A172 (cell line): ENCODE data around the gene ZNF366. TPM values are rescaled to one million over a fixed set of nuclear protein-coding genes. Genes with fewer than 3 reads are reported as not detected.

Source experiments
- DNase-seq: peaks from one replicate; pipeline ENCODE4 v3.0.0-alpha.2; 2015; ENCODE audit warnings: low spot score
- total RNA-seq: library from RNA; depleted of rRNA; stranded (reverse); fragments of >200 nt; shearing (Covaris generic); gene quantifications from 2 replicates; pipeline ENCODE4 v1.2.3, GENCODE V29; 2014; rRNA removed

ZNF366 gene, protein sequence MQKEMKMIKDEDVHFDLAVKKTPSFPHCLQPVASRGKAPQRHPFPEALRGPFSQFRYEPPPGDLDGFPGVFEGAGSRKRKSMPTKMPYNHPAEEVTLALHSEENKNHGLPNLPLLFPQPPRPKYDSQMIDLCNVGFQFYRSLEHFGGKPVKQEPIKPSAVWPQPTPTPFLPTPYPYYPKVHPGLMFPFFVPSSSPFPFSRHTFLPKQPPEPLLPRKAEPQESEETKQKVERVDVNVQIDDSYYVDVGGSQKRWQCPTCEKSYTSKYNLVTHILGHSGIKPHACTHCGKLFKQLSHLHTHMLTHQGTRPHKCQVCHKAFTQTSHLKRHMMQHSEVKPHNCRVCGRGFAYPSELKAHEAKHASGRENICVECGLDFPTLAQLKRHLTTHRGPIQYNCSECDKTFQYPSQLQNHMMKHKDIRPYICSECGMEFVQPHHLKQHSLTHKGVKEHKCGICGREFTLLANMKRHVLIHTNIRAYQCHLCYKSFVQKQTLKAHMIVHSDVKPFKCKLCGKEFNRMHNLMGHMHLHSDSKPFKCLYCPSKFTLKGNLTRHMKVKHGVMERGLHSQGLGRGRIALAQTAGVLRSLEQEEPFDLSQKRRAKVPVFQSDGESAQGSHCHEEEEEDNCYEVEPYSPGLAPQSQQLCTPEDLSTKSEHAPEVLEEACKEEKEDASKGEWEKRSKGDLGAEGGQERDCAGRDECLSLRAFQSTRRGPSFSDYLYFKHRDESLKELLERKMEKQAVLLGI
- not detected in 2 replicates for total RNA-seq

DNA sequence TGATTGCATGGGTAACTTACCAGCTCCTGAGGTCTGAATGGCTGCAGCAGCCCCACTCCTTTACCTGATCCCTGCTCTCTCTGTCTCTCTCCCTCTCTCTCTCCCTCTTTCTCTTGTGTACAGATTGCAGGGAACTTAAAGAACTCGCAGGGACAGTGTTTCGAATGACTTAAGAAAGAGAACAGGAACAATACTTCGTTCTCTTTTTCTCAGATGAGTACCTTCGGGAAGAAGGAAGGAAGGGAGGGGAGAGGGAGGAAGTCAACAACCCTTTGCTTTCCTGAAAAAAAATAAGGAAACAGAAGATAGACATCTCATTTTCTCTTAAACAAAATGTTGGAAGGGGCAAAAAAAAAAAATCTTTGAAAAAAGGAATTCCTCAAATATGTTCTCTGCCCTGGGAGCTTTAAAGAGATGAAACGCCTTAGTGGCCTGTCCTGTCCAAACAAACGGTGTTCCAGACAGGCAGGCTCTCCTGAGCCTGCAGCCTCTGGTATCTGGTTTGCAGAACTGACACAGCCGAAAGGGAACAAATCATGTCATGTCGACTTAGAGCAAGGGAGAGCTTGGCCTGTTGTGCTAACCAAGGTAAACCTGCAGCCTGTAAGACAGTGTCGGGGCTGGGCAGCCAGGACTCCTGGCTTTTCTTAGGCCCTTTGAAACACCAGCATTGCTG, at the start of gene ZNF366:
TSS of gene ZNF366 (minus strand) at position 180 of the 676 bp plus-strand sequence. CDS start 45,914 bp downstream, outside the sequence.
- DNase-seq: no peak

DNA sequence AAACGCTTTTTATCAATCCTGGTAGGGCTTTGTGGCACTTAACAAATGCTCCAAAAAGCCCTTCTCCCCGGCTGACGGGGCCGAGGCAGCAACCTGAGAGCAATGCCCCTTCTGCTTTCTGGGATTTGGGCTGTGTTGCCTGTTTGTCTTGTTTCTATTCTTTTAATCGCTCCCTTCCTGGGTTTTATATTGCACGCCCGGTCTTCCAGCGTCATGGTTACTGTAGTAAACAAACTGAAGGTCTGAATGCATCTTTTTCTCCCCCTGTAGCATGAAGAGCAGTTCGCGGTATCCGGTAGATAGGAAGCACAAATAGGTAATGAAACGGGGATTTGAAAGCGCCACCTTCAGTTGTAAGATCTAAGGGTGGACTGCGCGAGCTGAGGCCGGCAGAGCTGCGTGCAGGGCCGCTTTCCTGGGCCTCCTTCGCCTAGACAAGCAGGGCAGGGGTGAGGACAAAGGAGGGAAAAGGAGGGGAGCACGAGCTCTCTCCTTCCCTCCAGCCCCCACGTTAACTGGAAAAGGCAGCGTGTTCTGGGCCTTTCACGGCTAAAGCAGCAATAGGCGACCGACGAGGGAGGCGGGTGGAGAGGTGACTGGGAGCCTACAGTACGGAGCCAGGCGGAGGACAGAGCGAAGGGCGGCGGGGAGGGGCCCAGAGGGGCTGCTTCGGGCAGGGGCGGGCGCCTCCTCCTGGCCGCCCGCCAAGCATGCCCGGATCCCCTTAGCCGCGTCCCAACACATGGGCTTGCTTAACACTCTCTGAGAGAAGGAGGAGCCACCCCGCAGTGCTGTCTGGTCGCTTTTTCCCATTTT, 49.3 kb upstream of the ZNF366 start:
- no peak for DNase-seq

DNA sequence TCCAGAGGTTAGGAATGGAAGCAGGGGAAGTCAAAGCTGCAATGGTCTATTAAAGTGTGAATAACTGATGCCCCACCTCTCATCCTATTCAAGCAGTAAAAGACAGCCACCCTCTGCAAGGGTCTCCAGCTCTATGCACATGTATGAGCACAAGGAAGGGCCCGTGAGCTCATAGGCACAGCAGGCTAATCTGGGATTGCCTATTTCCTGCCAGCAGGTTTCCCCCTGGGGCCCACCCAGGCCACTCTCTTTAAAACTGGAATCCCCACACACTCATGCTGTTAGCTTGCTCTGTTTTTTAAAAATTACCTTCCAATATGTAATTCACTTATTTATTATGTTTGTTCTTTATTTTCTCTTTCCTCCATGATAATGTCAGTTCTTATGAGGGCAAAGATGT, 48.7 kb upstream of the ZNF366 start:
- DNase-seq: no peak

- no peak for DNase-seq
These were observed 47.7 kb upstream of the ZNF366 start for GRCh38 chr5:72554897-72555296.

DNA sequence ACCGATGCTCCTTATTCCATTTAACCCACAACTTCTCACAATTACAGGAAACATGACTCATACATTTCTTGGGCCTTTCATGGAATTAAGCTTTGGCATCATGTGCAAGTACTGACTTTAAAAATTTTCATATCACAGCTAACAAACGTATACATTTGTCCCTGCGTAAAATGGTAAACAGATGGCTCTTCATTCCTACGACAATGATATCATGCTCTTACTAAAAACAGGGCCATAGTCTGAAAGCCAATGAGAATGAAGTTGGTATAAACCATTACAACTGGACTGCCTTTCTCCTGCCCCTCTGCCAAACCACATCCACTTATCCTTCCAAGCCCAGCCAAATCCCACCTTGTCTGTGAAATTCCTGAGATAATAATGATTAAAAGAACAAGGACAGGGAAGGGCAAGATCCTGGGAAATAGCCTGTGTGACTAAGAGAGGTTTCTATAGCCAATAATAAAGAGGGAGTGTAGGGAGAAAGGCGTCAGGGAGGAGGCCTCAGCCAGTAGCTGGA, 44.9 kb upstream of the ZNF366 start:
- DNase-seq: peak; percentile 97

DNA sequence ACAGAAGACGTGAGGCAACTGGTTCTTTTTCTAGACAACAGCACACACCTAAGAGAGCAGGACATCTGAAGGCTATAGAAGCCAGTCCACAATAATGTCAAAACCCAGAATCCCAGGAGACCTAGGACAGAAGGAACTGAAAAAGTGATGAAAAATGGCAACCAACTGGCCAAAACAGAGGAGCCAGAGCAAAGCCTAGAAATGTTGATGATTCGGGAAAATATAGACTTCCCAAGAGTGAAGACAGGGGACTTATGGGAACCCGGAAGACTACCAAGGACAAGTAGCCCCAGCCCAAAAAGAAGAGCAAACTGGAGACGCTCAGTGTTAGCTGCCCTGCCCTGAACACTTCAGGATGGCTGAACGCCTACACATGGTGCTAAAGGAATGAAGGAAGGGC, 43.4 kb upstream of the ZNF366 start:
- DNase-seq: no peak

DNA sequence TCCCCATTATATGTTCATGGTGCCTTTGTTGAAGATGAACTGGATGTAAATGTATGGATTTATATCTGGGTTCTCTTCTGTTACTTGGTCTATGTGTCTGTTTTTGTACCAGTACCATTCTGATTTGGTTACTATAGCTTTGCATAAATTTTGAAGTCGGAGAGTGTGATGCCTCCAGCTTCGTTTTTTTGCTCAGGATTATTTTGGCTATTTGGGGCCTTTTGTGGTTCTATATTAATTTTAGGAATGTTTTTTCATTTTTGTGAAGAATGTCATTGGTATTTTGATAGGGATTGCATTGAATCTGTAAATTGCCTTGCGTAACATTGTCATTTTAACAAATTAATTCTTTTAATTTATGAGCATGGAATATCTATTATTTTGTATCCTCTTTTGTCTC, 36.6 kb upstream of the ZNF366 start:
- no peak for DNase-seq

GRCh38 chr5:72543365-72543764, 36.2 kb upstream of the ZNF366 start:
- peak; percentile 40 for DNase-seq

DNA sequence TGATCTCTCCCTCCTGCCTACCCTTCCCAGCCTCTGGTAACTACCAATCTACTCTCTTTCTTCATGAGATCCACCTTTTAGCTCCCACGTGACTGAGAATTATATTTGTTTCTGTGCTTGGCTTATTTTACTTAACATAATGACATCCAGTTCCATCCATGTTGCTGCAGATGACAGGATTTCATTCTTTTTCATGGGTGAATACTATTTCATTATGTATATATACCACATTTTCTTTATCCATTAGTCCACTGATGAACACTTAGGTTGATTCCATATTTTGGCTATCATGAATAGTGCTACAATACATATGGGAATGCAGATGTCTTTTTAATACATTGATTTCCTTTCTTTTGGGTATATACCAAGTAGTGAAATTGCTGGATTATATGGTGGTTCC, 35.5 kb upstream of the ZNF366 start:
- DNase-seq: no peak

- no peak for DNase-seq
These were observed 34.5 kb upstream of the ZNF366 start for GRCh38 chr5:72541501-72542225.

- no peak for DNase-seq
These were observed 33.7 kb upstream of the ZNF366 start for GRCh38 chr5:72540759-72541438.

- DNase-seq: no peak
These were observed 32.5 kb upstream of the ZNF366 start for GRCh38 chr5:72539726-72540125.

DNA sequence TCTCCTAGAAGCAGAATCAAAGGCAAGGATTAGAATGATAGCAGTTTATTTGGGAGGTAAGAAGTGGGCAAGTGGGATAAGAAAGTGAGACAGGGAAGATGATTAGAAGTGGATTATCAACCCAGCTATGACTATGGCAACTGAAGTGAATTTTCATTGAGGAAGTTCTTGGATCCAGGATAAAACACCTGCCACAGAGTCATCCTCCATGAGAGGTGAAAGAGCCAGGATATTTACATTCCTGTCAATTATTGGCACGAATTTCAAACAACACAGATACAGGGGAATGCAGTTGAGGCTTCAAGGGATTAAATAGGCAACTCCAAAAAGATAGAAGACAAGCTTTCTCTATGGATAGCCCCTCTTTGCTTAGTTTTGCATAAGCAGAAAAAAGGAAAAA, 31.8 kb upstream of the ZNF366 start:
- no peak for DNase-seq

DNA sequence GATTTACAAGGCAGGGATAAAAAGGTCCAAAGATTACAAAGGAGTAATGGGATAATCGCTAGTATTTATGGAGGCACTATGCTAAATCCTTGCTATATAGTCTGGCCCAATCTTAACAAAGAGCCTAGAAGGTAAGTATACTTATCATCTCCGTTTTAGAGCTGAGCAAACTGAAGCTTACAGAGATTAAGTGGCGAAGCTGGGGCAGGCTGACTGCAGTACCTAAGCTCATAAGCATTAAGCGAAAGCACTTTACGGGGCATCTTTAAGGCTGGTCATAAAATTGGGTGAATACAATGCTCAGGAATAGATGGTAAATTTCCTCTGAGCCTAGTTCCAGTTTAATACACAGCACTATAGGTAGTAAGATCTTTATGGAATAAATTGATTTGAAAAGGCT, 30.0 kb upstream of the ZNF366 start:
- no peak for DNase-seq

DNA sequence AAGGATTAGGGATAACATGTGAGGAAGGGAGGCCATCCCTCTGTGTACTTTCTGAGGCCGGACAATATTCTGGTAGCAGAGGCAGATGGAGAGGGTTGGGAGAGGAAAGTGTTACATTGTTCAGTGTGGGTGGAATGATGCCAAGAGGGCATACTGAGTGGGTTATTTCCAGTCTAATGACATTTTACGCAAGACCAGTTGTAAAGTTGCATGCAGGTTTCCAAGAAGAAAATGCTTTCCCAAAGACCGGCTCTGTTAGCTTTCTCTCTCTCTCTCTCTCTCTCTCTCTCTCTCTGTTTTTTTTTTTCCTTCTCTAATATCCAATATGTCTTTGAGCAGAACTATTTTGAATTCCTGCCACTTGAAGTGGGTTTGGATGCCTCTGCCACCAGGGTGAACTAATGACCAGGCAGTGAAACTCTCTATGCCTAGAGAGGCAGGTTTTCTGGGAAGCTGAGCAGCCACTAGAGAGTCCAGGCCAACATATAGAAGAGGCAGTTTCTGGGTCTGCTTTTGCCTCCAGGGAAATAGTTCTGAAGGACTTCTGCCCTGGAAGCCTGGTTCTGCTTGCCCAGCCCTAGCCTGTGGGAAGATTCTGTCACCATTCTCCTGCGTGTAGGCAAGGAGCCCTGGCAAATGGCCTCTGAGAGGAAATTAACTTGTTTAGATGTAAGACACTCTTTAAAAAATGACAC, 24.4 kb upstream of the ZNF366 start:
- no peak for DNase-seq

- DNase-seq: no peak
These were observed 23.0 kb upstream of the ZNF366 start for GRCh38 chr5:72530196-72530595.

DNA sequence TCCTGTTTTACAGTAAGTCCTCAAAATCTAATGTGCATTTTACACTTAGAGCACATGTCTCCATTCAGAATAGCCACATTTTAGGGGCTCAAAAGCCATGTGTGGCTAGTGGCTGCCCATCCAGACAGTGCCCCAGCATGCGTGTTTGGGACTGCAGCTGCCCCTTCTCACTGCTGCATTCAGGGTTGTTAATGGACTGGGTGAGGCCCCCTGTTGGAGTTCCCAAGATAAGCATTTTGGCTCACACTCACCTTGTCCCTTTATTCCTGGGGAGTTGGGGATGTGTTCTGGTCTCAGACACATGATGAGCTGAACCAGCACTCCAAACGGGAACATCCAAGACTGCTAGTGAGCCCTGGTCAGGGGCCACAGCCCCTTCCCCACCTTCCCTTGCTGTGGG, 22.2 kb upstream of the ZNF366 start:
- no peak for DNase-seq

DNA sequence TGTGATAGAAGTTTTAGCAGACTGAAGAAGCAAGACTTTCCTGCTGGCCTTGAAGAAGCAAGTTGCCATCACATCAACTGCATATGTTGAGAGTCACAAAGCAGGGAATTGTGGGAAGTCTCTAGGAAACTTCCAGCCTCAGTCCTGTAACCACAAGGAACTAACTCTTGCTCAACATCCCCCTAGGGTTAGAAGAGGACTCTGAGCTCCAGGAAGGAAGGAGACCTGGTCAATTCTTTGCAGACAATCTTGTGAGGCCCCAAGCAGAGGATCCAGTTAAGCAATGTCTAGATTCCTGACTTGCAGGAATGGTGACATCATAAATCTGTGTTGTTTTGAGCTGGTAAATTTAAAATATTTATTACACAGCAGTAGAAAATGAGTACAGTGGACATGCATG, 18.6 kb upstream of the ZNF366 start:
- DNase-seq: no peak

- DNase-seq: peak; percentile 75
These were observed 16.9 kb upstream of the ZNF366 start for GRCh38 chr5:72523960-72524582.
